HepG2 (cell line): ENCODE data around the gene PDE3B. TPM values are rescaled to one million over a fixed set of nuclear protein-coding genes. Genes with fewer than 3 reads are reported as not detected.

Source experiments
- ATAC-seq: fragments of 200-7000 bp; cut with Tn5 transposase; 3 replicates; pipeline ENCODE4 v1.9.1; 2020; ENCODE audit warnings: mild to moderate bottlenecking, moderate library complexity
- BruUV-seq: library from RNA; stranded (reverse); fragments of 400-500 nt; replicated peaks from 2 replicates; lab custom pipeline; 2021; lab: Mats Ljungman, UMichigan
- CTCF ChIA-PET: fragments of 300-600 bp; formaldehyde crosslinking; extraction: SDS; loops from one replicate; lab custom pipeline; 2021; ENCODE audit warnings: low total read pairs, inconsistent platforms, low intra/inter-chr PET ratio; lab: Yijun Ruan, JAX
- POLR2A ChIA-PET: fragments of 350-600 bp; sonication (Branson Sonifier 250); formaldehyde crosslinking; loops from one replicate; lab custom pipeline; 2020; ENCODE audit warnings: antibody characterized with exemption, inconsistent platforms; lab: Yijun Ruan, JAX
- DNase-seq: peaks from one replicate; pipeline ENCODE4 v3.0.0-alpha.2; 2015; ENCODE audit warnings: low spot score
- FAIRE-seq: peaks from 3 replicates; lab custom pipeline; 2011; peaks lifted over from hg19 to GRCh38; lab: Jason Lieb, UNC
- H2AFZ ChIP-seq: one replicate; pipeline ENCODE4 v1.6.1; 2011; ENCODE audit warnings: low read length, inconsistent platforms
- H3K27ac ChIP-seq: fragments of 300-600 bp; 3 replicates; pipeline ENCODE4 v1.8.0; 2011; ENCODE audit warnings: mixed run types, mild to moderate bottlenecking, mixed read lengths, low read length, inconsistent platforms; ENCODE audit not compliant: insufficient read depth; ENCODE audit errors: extremely low read length
- H3K27me3 ChIP-seq, 2 experiments: fragments of 200-600 bp in 1 of 2; 2 replicates in 1 of 2; 3 replicates in 1 of 2; pipeline versions ENCODE4 v1.6.0 to v1.8.0; 2011; ENCODE audit warnings: low read length in 2 of 2, mild to moderate bottlenecking in 2 of 2, moderate library complexity in 2 of 2, inconsistent platforms in 1 of 2; ENCODE audit not compliant: insufficient read depth in 2 of 2, control insufficient read depth in 1 of 2
- H3K36me3 ChIP-seq, 2 experiments: fragments of 200-600 bp in 1 of 2; replicated peaks in 1 of 2; 2 replicates in 1 of 2; 3 replicates in 1 of 2; pipeline versions ENCODE4 v1.5.1 to v1.8.0; 2011; ENCODE audit warnings: low read length in 2 of 2, inconsistent platforms in 1 of 2; ENCODE audit not compliant: insufficient read depth in 2 of 2, control insufficient read depth in 1 of 2
- H3K4me1 ChIP-seq: 2 replicates; pipeline ENCODE4 v1.5.1; 2012; ENCODE audit warnings: low read length, inconsistent platforms; ENCODE audit not compliant: insufficient read depth
- H3K4me2 ChIP-seq: 2 replicates; pipeline ENCODE4 v1.6.0; 2011; ENCODE audit warnings: low read depth, low read length, inconsistent platforms
- H3K4me3 ChIP-seq, 3 experiments: fragments of 200-600 bp in 1 of 3; sonication (generic), shearing (Covaris generic) in 1 of 3; replicated peaks in 1 of 3; 2 replicates each; pipeline ENCODE4 v1.5.1; 2011 to 2016; ENCODE audit warnings: low read length in 3 of 3, inconsistent platforms in 2 of 3, low read depth in 2 of 3, mild to moderate bottlenecking in 2 of 3, control low read depth in 1 of 3, mixed read lengths in 1 of 3; ENCODE audit not compliant: insufficient read depth in 1 of 3
- H3K79me2 ChIP-seq: one replicate; pipeline ENCODE4 v1.6.1; 2011; ENCODE audit warnings: low read length, inconsistent platforms; ENCODE audit not compliant: insufficient read depth
- H3K9ac ChIP-seq: 2 replicates; pipeline ENCODE4 v1.6.0; 2011; ENCODE audit warnings: mild to moderate bottlenecking, low read depth, low read length, inconsistent platforms; ENCODE audit not compliant: insufficient read depth
- H3K9me3 ChIP-seq: 2 replicates; pipeline ENCODE4 v1.5.1; 2012; ENCODE audit warnings: mild to moderate bottlenecking, low read length
- H4K20me1 ChIP-seq: 2 replicates; pipeline ENCODE4 v1.6.0; 2011; ENCODE audit warnings: inconsistent platforms, mild to moderate bottlenecking, low read length, moderate library complexity; ENCODE audit not compliant: insufficient read depth
- ATAD3A ChIP-seq: sonication (generic); formaldehyde crosslinking; IDR thresholded peaks from 2 replicates; pipeline ENCODE4 v1.4.0; 2020; ENCODE audit warnings: missing genetic modification reagents
- ATF1 ChIP-seq: IDR thresholded peaks from 2 replicates; pipeline ENCODE4 v1.6.1; 2016; ENCODE audit warnings: mild to moderate bottlenecking, control low read depth
- ATF5 ChIP-seq: sonication (generic); formaldehyde crosslinking; IDR thresholded peaks from 2 replicates; pipeline ENCODE4 v1.4.0; 2020; ENCODE audit warnings: mild to moderate bottlenecking, low read depth, missing genetic modification reagents
- GTF3A ChIP-seq: sonication (generic); formaldehyde crosslinking; conservative IDR thresholded peaks from 2 replicates; pipeline ENCODE4 v1.4.0; 2020; ENCODE audit warnings: mild to moderate bottlenecking, missing genetic modification reagents
- HOXA5 ChIP-seq: sonication (generic); formaldehyde crosslinking; IDR thresholded peaks from 2 replicates; pipeline ENCODE4 v1.4.0; 2020; ENCODE audit warnings: missing genetic modification reagents
- IRF2 ChIP-seq: IDR thresholded peaks from 2 replicates; pipeline ENCODE4 v1.6.1; 2018; ENCODE audit warnings: missing genetic modification reagents, missing compliant biosample characterization
- JUN ChIP-seq: sonication (generic); formaldehyde crosslinking; IDR thresholded peaks from 2 replicates; pipeline ENCODE4 v1.4.0; 2020; ENCODE audit warnings: mild to moderate bottlenecking, missing genetic modification reagents
- MIER3 ChIP-seq: IDR thresholded peaks from 2 replicates; pipeline ENCODE4 v1.6.1; 2016; ENCODE audit warnings: missing compliant biosample characterization, borderline replicate concordance
- NCOA5 ChIP-seq: sonication (generic); formaldehyde crosslinking; IDR thresholded peaks from 2 replicates; pipeline ENCODE4 v1.4.0; 2020; ENCODE audit warnings: missing genetic modification reagents
- PCBP1 ChIP-seq: fragments of 200-400 bp; formaldehyde crosslinking; IDR thresholded peaks from 2 replicates; pipeline ENCODE4 v1.6.1; 2017; ENCODE audit warnings: mild to moderate bottlenecking, low read depth, low read length, borderline replicate concordance
- PRMT3 ChIP-seq: sonication (generic); formaldehyde crosslinking; IDR thresholded peaks from 2 replicates; pipeline ENCODE4 v1.8.1; 2022; ENCODE audit warnings: low read depth, mild to moderate bottlenecking, moderate library complexity, missing genetic modification reagents, borderline replicate concordance
- REXO4 ChIP-seq: sonication (generic); formaldehyde crosslinking; IDR thresholded peaks from 2 replicates; pipeline ENCODE4 v1.8.0; 2022; ENCODE audit warnings: missing genetic modification reagents, mild to moderate bottlenecking, borderline replicate concordance
- TAF1 ChIP-seq: sonication (generic); formaldehyde crosslinking; IDR thresholded peaks from 2 replicates; pipeline ENCODE4 v1.4.0; 2020; ENCODE audit warnings: missing genetic modification reagents
- THAP7 ChIP-seq: sonication (generic); formaldehyde crosslinking; IDR thresholded peaks from 2 replicates; pipeline ENCODE4 v1.8.1; 2023; ENCODE audit warnings: mild to moderate bottlenecking, missing genetic modification reagents
- TOE1 ChIP-seq: sonication (generic); formaldehyde crosslinking; IDR thresholded peaks from 2 replicates; pipeline ENCODE4 v1.4.0; 2020; ENCODE audit warnings: mild to moderate bottlenecking, missing genetic modification reagents
- ZNF607 ChIP-seq: sonication (generic); formaldehyde crosslinking; IDR thresholded peaks from 2 replicates; pipeline ENCODE4 v1.5.1; 2020; ENCODE audit warnings: missing genetic modification reagents, mild to moderate bottlenecking, borderline replicate concordance
- WGBS: methylation state at CpG from one replicate; pipeline ENCODE4 v1.1.6; 2017; ENCODE audit warnings: low lambda C conversion rate; 5-methylcytosine and 5-hydroxymethylcytosine counted together
- in situ Hi-C: cut with HindIII; loops from 2 replicates; pipeline ENCODE4 v1.10.0; 2017; ENCODE audit warnings: low pct_unique_long_range_greater_than_20kb; ENCODE audit not compliant: extremely low pct_ligation_motif_present
- intact Hi-C: fragments of 100-400 bp; cut with micrococcal nuclease; formaldehyde crosslinking; loops from one replicate; pipeline ENCODE4 v1.10.0; 2022; ENCODE audit not compliant: unreplicated experiment
- polyA plus RNA-seq, 8 experiments: library from polyadenylated mRNA; depleted of rRNA in 3 of 8; stranded (reverse) in 7 of 8; unstranded in 1 of 8; fragments of >200 nt; fragmentation: Illumina TruSeq in 4 of 8; extraction: Trizol in 4 of 8; gene quantifications; 2 replicates each; pipeline versions ENCODE4 v1.2.1 to v1.2.3, GENCODE V29; 2011 to 2016; ENCODE audit warnings: low read depth in 4 of 8, missing spikeins in 1 of 8, mixed read lengths in 1 of 8; ENCODE audit not compliant: insufficient read depth in 1 of 8
- total RNA-seq, 5 experiments: library from RNA; depleted of rRNA; stranded (reverse); fragments of >200 nt; fragmentation: Illumina TruSeq; extraction: Trizol; gene quantifications; 2 replicates each; pipeline ENCODE4 v1.2.3, GENCODE V29; 2016; ENCODE audit warnings: low read depth in 1 of 5

Gene PDE3B
- total and polyA plus RNA-seq, 2 of the 13 experiments (the other 11 are each of a cell fraction or from before 2014, with no cell fraction given) = 14.1 to 26.5 TPM

DNA sequence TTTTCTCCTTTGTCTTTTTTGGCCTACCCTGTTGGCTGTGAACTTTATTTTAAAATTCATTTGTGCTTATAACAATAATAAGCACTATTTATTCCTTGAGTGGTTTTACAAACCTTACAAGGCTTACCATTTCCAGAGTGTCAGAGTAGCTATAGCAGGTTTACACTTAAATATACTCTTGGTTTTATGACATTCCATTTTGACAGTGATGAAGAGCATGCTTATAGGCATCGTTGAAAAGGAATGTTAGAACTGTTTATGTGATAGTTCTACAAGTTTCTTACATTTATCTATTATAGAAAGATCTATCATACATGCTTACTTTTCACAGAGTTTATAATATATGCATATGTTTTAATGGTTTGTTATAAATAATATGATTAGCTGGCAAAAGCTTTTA, 84.1 kb downstream of the PDE3B start:
- no peaks in the 10 kb centered on the region for H3K4me1 ChIP-seq
- peaks cover 16% of the 10 kb centered on the region for H3K79me2 ChIP-seq
- in situ Hi-C loops = no loop called here
- H3K27ac ChIP-seq = no peak overlapping the region
- H3K9ac ChIP-seq = no peak overlapping the region
- intact Hi-C loops = no loop called here
- DNase-seq (no peak), ATAC-seq (no peak)
- BruUV-seq = no TSS peak
- H2AFZ ChIP-seq = no peak overlapping the region
- WGBS = 97% methylated on average over 1 of the region's 1 CpG
- no peaks in the 10 kb centered on the region for H3K36me3 ChIP-seq
- H3K9me3 ChIP-seq = no peaks in the 10 kb centered on the region
- no peaks in the 10 kb centered on the region for H4K20me1 ChIP-seq
- no peak overlapping the region for H3K4me2 ChIP-seq
- CTCF ChIA-PET = no interaction called here
- H3K4me3 ChIP-seq = no peak overlapping the region
- H3K27me3 ChIP-seq = no peaks in the 10 kb centered on the region
- POLR2A ChIA-PET = no interaction called here
- no peak for TF ChIP-seq PCBP1
- TF ChIP-seq ATF1 (CRISPR knock-in tag) = no peak
- no peak for TF ChIP-seq NCOA5 (CRISPR knock-in tag)
- TF ChIP-seq ATAD3A (CRISPR knock-in tag) = no peak
- TF ChIP-seq TAF1 (CRISPR knock-in tag) = no peak
- no peak for TF ChIP-seq REXO4 (CRISPR knock-in tag)
- TF ChIP-seq GTF3A = no peak
- no peak for TF ChIP-seq HOXA5
- no peak for TF ChIP-seq ATF5
- TF ChIP-seq THAP7 (CRISPR knock-in tag) = no peak
- no peak for TF ChIP-seq IRF2 (CRISPR knock-in tag)
- TF ChIP-seq PRMT3 (CRISPR knock-in tag) = no peak
- no peak for TF ChIP-seq MIER3 (CRISPR knock-in tag)
- TF ChIP-seq ZNF607 (CRISPR knock-in tag) = no peak
- TF ChIP-seq JUN (CRISPR knock-in tag) = no peak
- TF ChIP-seq TOE1 (CRISPR knock-in tag) = no peak
- TF ChIP-seq, all 625 proteins: peak for 0
- no peak for FAIRE-seq
